Activated CD4-positive, alpha-beta memory T cell treated with anti-CD3 and anti-CD28 coated beads, Interleukin-2, amount 10 ng/mL, durations not matched to agents 7 days and 5 days (primary cell): ENCODE measurements around the gene SPRYD3. TPM values are rescaled to one million over a fixed set of nuclear protein-coding genes. Genes with fewer than 3 reads are reported as not detected.

Experiments used
- CTCF ChIA-PET: fragments of 350-600 bp; sonication (Branson Sonifier 250); formaldehyde crosslinking; loops from one replicate; lab custom pipeline; 2021; ENCODE audit warnings: antibody characterized with exemption, inconsistent platforms; lab: Charles Lee
- POLR2A ChIA-PET: fragments of 350-600 bp; sonication (Branson Sonifier 250); formaldehyde crosslinking; loops from one replicate; lab custom pipeline; 2021; ENCODE audit warnings: antibody characterized with exemption; lab: Charles Lee
- DNase-seq: peaks from one replicate; pipeline ENCODE4 v3.0.0-alpha.2; 2020
- H3K27ac Mint-ChIP-seq: one replicate; pipeline ENCODE4 v1.8.0; 2021; ENCODE audit warnings: mild to moderate bottlenecking, mixed read lengths
- H3K27me3 Mint-ChIP-seq: one replicate; pipeline ENCODE4 v1.8.0; 2021; ENCODE audit warnings: mixed read lengths
- H3K36me3 Mint-ChIP-seq: one replicate; pipeline ENCODE4 v1.8.0; 2021; ENCODE audit warnings: low read depth, mixed read lengths
- H3K4me1 Mint-ChIP-seq: one replicate; pipeline ENCODE4 v1.8.0; 2021; ENCODE audit warnings: mixed read lengths
- H3K4me3 Mint-ChIP-seq: one replicate; pipeline ENCODE4 v1.8.0; 2021; ENCODE audit warnings: mild to moderate bottlenecking, mixed read lengths
- H3K9me3 Mint-ChIP-seq: one replicate; pipeline ENCODE4 v1.8.0; 2021; ENCODE audit warnings: mixed read lengths
- total RNA-seq, 2 experiments: library from RNA; stranded (reverse); gene quantifications; one replicate each; pipeline ENCODE4 v1.2.3, GENCODE V29; 2021

SPRYD3 gene
- total RNA-seq, 2 experiments from 2014 or later: 31.2 to 31.3 TPM

DNA sequence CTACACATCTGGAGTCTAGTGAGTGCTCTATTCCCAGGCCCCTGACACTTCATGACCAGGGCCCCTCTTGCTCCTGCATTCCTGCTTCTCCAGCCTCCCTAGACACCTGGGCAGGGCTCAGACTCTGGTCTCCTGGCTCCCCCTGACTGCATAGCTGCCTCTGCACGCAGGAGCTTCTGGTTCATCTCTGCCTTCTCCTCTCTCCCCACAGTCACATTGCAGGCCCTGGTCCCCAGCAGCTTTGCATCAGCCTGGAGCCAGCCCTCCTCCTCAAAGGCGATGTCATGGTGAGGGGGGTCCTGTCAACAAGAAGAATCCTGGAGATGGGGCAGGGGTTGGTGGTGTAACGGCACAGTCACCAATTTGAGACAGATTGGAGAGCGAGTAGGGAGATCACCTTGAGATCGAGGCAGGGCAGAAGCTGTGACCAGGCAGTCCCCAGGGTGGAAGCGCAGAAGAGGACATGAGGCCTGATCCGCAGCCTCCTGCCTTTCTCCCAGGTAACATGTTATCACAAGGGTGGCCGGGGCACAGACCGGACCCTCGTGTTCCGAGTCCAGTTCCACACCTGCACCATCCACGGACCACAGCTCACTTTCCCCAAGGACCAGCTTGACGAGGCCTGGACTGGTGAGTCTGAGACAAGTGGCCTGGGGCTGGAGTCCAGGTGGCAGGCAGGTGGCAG, 21.2 kb downstream of the SPRYD3 start:
- Mint-ChIP-seq H3K4me3 (no peak overlapping the region), H3K9me3 (no peaks in the 10 kb centered on the region), H3K36me3 (no peaks in the 10 kb centered on the region), H3K27me3 (no peaks in the 10 kb centered on the region), H3K27ac (no peak overlapping the region), H3K4me1 (peaks cover 14% of the 10 kb centered on the region)
- DNase-seq: no peak
- POLR2A ChIA-PET: interaction anchor here (1.0 to 2.0 kb wide), 3 partner anchors 8 to 28 kb away, joined by 4 to 5 read pairs (median 5); no protein-coding TSS in a partner anchor
- CTCF ChIA-PET: interaction anchor here (0.6 to 5.3 kb wide), 4 partner anchors 8 to 21 kb away, joined by 3 to 47 read pairs (median 4); partner anchors contain the start of gene SPRYD3

DNA sequence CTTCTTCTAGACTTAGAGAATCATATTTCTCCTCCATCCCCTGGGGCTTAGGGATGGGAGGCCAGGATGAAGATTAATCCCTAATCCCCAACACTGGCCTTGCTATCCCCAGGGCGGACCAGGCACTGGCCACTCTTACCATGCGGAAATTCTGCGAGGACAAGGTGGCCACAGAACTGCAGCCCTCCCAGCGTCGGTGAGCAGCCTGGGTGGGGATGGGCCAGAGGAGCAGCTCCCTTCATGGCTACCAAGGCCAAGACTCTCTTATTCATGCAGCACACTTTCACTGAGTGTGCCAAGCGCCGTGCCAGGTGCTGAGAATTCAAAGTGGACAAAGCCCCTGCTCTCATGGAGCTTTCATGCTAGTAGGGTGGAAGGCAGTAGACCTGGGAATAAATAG, 22.3 kb downstream of the SPRYD3 start:
- Mint-ChIP-seq H3K36me3 (no peaks in the 10 kb centered on the region), H3K27ac (no peak overlapping the region), H3K9me3 (no peaks in the 10 kb centered on the region), H3K27me3 (no peaks in the 10 kb centered on the region), H3K4me1 (peaks cover 14% of the 10 kb centered on the region), H3K4me3 (no peak overlapping the region)
- CTCF ChIA-PET: interaction anchor here (1.1 to 5.3 kb wide), 2 partner anchors 9 kb away, joined by 5 to 47 read pairs; no protein-coding TSS in a partner anchor
- DNase-seq: no peak
- POLR2A ChIA-PET: interaction anchor here (1.0 to 1.5 kb wide), 3 partner anchors 9 to 46 kb away, joined by 4 to 5 read pairs (median 4); partner anchors contain the start of gene SOAT2

DNA sequence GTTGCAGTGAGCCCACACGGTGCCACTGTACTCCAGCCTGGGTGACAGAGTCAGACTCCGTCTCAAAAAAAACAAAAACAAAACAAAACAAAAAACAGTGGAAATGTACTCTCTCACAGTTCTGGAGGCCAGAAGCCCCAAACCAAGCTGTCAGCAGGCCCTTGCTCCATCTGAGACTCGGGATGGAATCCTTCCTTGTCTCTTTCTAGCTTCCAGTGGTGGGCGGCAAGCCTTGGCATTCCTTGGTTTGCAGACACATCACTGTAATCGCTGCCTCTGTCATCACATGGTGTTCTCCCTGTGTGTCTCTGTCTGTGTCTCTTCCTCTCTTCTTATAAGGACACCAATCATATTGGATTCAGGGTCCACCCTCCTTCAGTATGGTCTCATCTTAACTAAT, 22.9 kb downstream of the SPRYD3 start:
- CTCF ChIA-PET: interaction anchor here (1.3 to 5.3 kb wide), 2 partner anchors 9 to 10 kb away, joined by 3 to 47 read pairs; no protein-coding TSS in a partner anchor
- H3K4me3 Mint-ChIP-seq: no peak overlapping the region
- no peak overlapping the region for H3K27ac Mint-ChIP-seq
- H3K9me3 Mint-ChIP-seq: no peaks in the 10 kb centered on the region
- DNase-seq: no peak
- peaks cover 14% of the 10 kb centered on the region for H3K4me1 Mint-ChIP-seq
- POLR2A ChIA-PET: interaction anchor here (1.5 kb wide), 1 partner anchor 47 kb away, joined by 4 read pairs; the partner anchor contains the start of gene SOAT2
- H3K27me3 Mint-ChIP-seq: no peaks in the 10 kb centered on the region
- no peaks in the 10 kb centered on the region for H3K36me3 Mint-ChIP-seq

DNA sequence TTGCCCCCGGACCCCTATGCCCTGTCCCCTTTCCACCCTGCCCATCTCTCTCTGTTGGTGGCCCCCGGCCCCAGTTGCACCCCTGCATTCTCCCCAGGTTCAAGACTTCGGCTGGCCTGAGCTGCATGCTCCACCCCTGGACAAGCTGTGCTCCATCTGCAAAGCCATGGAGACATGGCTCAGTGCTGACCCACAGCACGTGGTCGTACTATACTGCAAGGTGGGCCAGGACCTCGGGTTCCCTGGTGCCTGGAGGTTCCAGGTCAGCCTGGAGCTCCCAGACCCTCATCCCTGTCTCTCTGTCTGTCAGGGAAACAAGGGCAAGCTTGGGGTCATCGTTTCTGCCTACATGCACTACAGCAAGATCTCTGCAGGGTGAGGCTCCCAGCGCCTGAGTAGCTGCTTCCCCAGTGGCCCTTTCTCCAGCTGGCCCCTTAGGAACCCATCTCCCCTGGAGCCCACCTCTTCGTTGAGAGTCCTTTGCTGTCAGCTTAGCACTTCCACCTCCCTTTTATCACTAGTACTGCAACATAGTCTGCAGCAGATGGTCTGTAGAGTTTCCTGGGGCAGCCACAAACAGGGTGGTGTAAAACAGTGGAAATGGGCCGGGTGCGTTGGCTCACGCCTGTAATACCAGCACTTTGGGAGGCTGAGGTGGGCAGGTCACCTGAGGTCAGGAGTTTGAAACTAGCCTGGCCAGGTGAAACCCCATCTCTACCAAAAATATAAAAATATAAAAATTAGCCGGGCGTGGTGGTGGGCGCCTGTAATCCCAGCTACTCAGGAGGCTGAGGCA, 23.5 kb downstream of the SPRYD3 start:
- H3K4me3 Mint-ChIP-seq: peak overlapping the region; percentile 18
- DNase-seq: no peak
- H3K27ac Mint-ChIP-seq: no peak overlapping the region
- peaks cover 14% of the 10 kb centered on the region for H3K4me1 Mint-ChIP-seq
- no peaks in the 10 kb centered on the region for H3K36me3 Mint-ChIP-seq
- H3K9me3 Mint-ChIP-seq: no peaks in the 10 kb centered on the region
- POLR2A ChIA-PET: interaction anchor here (1.2 to 2.5 kb wide), 3 partner anchors 10 to 47 kb away, joined by 3 to 12 read pairs (median 4); partner anchors contain the start of gene SOAT2
- H3K27me3 Mint-ChIP-seq: no peaks in the 10 kb centered on the region
- CTCF ChIA-PET: interaction anchor here (0.6 to 5.3 kb wide), 6 partner anchors 8 to 143 kb away, joined by 3 to 47 read pairs (median 7); partner anchors contain the start of genes SOAT2 and SPRYD3

DNA sequence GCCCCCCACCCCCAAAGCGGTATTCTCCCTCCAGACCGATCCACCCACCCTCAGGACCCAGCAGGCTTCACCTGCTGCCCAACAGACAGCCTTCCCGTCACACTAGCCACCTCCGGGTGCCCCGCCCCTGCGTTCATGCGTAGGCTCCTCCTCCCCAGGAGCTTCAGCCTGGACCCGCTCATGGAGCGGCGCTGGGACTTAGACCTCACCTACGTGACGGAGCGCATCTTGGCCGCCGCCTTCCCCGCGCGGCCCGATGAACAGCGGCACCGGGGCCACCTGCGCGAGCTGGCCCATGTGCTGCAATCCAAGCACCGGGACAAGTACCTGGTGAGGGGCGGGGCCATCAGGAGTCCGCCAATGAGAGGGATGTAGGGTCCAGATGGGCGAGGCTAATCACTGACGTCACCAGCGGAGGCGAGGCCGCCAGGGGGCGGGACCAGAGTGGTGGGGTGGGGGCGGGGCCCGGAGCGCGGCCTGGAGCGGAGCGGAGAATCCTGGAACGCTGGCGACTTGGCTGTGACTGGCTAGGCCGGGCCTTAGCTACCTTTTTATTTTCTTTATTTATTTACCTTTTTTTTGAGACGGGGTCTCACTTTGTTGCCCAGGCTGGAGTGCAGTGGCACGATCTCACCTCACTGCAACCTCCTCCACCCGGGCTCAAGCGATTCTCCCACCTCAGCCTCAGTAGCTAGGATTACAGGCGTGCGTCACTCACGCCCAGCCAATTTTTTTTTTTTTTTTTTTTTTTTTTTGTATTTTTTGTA, 24.9 kb downstream of the SPRYD3 start:
- H3K36me3 Mint-ChIP-seq: no peaks in the 10 kb centered on the region
- H3K27me3 Mint-ChIP-seq: no peaks in the 10 kb centered on the region
- H3K9me3 Mint-ChIP-seq: no peaks in the 10 kb centered on the region
- CTCF ChIA-PET: interaction anchor here (0.6 to 5.3 kb wide), 19 partner anchors 12 to 1126 kb away, joined by 3 to 47 read pairs (median 4); partner anchors contain the start of genes EIF4B, ESPL1, SOAT2 and SPRYD3
- peaks cover 14% of the 10 kb centered on the region for H3K4me1 Mint-ChIP-seq
- H3K4me3 Mint-ChIP-seq: peak overlapping the region; percentile 87
- H3K27ac Mint-ChIP-seq: peak overlapping the region; percentile 77
- peak; percentile 94 for DNase-seq
- POLR2A ChIA-PET: interaction anchor here (0.9 to 2.5 kb wide), 10 partner anchors 9 to 271 kb away, joined by 3 to 12 read pairs (median 4); partner anchors contain the start of genes EIF4B, ESPL1 and SPRYD3

DNA sequence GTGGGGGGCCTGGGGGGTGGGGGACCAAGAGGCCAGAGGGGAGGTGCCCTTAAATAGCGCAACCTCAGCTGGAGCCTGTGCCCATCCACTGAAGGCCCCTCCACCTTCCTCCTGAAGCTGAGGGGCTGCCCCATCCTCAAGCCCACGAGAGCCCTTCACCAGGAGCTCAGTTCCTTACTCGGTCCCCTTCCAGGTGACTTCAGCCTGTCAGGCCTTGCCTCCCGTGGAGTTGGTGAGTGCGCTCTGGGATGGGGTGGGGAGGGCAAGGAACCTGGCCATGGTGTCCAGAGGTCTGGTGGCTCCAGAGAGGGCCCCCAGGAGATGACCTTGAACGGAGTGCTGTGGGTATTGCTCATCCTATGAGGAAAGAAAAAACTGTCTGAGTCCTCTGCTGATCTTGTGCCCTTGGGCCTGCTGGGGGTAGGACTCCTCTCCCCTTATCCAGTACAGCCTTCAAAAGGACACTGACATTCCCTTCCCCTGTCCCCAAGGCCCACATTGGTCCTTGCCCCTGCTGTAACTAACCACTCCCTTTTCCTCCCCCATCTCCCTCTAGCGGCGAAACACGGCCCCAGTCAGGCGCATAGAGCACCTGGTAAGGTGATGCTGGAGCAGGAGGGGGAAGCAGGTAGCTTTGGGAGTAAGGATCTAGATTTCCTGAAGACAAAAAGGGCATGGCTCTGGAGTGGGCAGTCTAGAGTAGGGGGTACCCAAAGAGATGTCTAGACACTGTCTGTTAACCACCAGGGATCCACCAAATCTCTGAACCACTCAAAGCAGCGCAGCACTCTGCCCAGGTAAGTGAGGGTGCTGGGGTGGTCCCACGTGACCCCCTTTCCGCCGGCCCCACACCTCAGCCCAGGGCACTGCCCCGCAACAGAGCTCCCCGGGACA, 25.7 kb downstream of the SPRYD3 start:
- CTCF ChIA-PET: interaction anchor here (0.6 to 5.3 kb wide), 19 partner anchors 13 to 1127 kb away, joined by 3 to 47 read pairs (median 4); partner anchors contain the start of genes EIF4B, ESPL1, SOAT2 and SPRYD3
- DNase-seq: peak; percentile 59
- Mint-ChIP-seq H3K4me3 (peak overlapping the region; percentile 87), H3K27ac (peak overlapping the region; percentile 77), H3K9me3 (no peaks in the 10 kb centered on the region), H3K27me3 (no peaks in the 10 kb centered on the region), H3K36me3 (no peaks in the 10 kb centered on the region), H3K4me1 (peaks cover 19% of the 10 kb centered on the region)
- POLR2A ChIA-PET: interaction anchor here (1.0 to 2.5 kb wide), 8 partner anchors 9 to 272 kb away, joined by 3 to 12 read pairs (median 6); partner anchors contain the start of genes EIF4B, ESPL1 and SPRYD3

DNA sequence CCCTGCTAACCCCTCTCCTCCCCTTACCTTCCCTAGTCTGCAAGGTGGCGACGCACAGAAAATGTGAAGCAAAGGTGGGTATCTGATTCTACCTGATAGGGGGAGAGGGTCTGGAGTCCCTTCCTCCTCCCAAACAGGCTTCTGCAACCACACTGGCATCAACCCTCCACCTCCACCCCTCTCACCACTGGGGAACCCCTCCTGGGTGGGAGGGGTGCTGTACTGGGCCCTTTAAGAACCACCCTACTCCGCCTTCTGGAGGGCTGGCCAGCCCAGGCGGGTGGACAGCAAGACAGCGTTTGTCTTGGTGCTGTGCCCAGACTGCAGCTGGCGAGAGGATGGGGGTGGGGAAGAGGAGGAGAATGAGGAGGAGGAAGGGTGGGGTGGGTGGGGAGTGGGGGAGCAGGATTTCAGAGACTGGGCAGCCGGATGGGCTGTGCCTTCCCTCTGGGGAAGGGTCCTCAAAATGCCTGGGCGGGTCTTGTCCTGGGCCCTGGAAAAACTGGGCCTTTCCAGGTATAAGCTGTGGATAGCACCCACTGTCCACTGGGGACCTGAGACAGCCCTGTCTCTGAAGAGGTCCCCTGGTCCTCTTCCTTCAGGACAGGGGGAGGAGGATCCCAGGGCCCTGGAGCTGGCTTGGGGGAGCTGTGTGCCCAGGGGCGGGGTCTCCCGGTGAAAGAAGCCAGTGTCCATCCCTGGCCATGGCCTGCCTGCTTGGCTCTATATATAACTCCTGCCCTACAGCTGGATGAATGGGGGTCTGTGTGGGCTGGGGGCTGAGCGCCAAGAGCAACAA, 26.6 kb downstream of the SPRYD3 start:
- Mint-ChIP-seq H3K9me3 (no peaks in the 10 kb centered on the region), H3K4me3 (no peak overlapping the region), H3K4me1 (peaks cover 23% of the 10 kb centered on the region), H3K36me3 (no peaks in the 10 kb centered on the region), H3K27ac (no peak overlapping the region), H3K27me3 (no peaks in the 10 kb centered on the region)
- no peak for DNase-seq
- ChIA-PET POLR2A (interaction anchor here (1.6 to 1.8 kb wide), 2 partner anchors 9 to 47 kb away, joined by 5 to 8 read pairs; partner anchors contain the start of gene EIF4B), CTCF (interaction anchor here (0.6 to 5.3 kb wide), 5 partner anchors 13 to 49 kb away, joined by 3 to 47 read pairs (median 4); no protein-coding TSS in a partner anchor)

DNA sequence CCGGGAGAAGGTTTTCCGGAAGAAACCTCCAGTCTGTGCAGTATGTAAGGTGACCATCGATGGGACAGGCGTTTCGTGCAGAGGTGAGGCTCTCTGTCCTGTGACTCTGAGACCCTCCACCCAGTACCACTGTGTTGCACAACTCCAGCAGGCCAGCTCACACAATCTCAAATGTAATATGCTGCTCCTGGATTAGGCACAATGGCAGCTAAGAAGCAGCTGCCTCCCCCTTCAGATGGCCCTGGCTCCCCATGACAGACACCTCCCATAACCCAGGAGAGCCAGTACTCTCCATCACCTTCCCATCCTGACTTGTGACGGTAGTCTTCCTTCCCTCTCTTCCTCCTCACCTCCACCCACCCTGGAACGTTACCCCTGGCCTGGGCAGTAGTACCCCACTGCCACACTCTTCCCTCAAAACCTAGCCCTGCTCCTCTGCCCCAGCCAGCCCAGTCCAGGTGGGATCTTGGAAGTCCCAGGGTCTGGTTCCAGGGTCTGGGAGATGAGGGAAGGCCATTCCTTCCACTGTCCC, 27.2 kb downstream of the SPRYD3 start:
- no peaks in the 10 kb centered on the region for H3K27me3 Mint-ChIP-seq
- CTCF ChIA-PET: interaction anchor here (0.9 to 1.6 kb wide), 3 partner anchors 14 to 269 kb away, joined by 3 to 5 read pairs (median 4); partner anchors contain the start of gene AAAS
- H3K4me3 Mint-ChIP-seq: no peak overlapping the region
- H3K36me3 Mint-ChIP-seq: no peaks in the 10 kb centered on the region
- DNase-seq: no peak
- no peaks in the 10 kb centered on the region for H3K9me3 Mint-ChIP-seq
- H3K27ac Mint-ChIP-seq: no peak overlapping the region
- POLR2A ChIA-PET: interaction anchor here (1.2 kb wide), 1 partner anchor 28 kb away, joined by 6 read pairs; the partner anchor contains the start of gene SPRYD3
- H3K4me1 Mint-ChIP-seq: peaks cover 23% of the 10 kb centered on the region

DNA sequence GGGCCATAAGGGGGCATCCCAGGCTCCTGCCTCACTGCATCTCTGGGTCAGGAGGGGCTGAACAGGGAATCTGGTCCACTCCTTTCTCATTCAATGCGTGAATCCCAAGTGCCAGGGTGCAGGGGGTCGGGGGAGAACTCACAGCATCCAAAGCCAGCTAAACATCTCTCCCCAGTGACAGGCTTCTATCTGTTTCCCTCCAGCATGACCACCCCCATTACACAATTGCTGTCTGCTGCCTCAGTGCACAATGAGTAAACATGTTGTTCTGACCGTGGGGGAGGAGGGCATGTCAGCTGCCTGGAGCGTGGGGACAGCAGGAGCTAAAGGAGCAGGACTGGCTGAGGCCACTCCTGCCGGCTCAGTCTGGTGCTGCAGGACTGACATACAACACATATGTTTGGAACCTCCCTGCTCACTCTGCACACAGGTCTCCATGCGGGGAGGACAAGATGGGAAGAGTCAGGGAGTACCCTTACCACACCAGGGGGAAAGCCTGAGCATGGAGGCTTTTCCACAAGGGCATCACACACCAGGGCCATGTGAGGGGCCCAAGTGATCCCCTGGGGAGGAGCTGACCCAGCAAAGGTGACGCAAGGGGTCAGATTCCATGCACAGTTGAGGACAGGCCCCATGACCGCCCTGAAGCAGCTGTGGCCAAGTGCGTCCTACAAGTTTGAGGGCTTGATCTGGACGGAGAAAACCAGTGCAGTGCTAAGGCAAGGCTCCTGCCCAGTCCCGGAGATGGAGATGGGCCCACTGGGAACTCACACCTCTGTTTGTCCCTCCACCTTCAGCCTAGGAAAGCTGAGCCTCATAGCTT, 27.9 kb downstream of the SPRYD3 start:
- Mint-ChIP-seq H3K9me3 (no peaks in the 10 kb centered on the region), H3K27me3 (peaks cover under 1% of the 10 kb centered on the region), H3K4me3 (no peak overlapping the region), H3K27ac (no peak overlapping the region), H3K36me3 (peaks cover 2% of the 10 kb centered on the region), H3K4me1 (peaks cover 28% of the 10 kb centered on the region)
- ChIA-PET POLR2A (interaction anchor here (1.2 kb wide), 1 partner anchor 28 kb away, joined by 6 read pairs; the partner anchor contains the start of gene SPRYD3), CTCF (interaction anchor here (0.9 to 1.6 kb wide), 3 partner anchors 15 to 270 kb away, joined by 3 to 5 read pairs (median 4); partner anchors contain the start of gene AAAS)
- DNase-seq: no peak
